ENCODE measurements around the gene CACTIN.

The CACTIN gene

GRCh38 chr19:3607303-3608078 lies 19.1 kb downstream of the CACTIN start:
- peaks cover 29% of the 10 kb centered on the region for H3K79me1 ChIP-seq (replicated peaks; ENCODE audit: low read length, poor library complexity, severe bottlenecking)
- H4K8ac ChIP-seq (ENCODE audit: low read length), result peak overlapping the region; percentile 96
- H3K4ac ChIP-seq (ENCODE audit: low read depth in 1 of 2, low read length in 2 of 2), result peak overlapping the region; percentile 69 to 88
- H2AFZ ChIP-seq (ENCODE audit: low read depth, low read length), result peak overlapping the region; percentile 11
- H2BK15ac ChIP-seq (ENCODE audit: low read depth, poor library complexity, severe bottlenecking), result peak overlapping the region; percentile 88
- peak overlapping the region; percentile 41 to 42 for H2BK12ac ChIP-seq (ENCODE audit: low read length in 2 of 2)
- peak overlapping the region; percentile 90 for H4K91ac ChIP-seq (ENCODE audit: low read length)
- H3K27me3 ChIP-seq (ENCODE audit: control insufficient read depth in 1 of 2, insufficient read depth in 1 of 2, low read length in 2 of 2), result no peaks in the 10 kb centered on the region
- H3K4me3 ChIP-seq (ENCODE audit: insufficient read depth in 1 of 2, low read depth in 1 of 2, low read length in 2 of 2), result peak overlapping the region; percentile 83 to 86
- H3K9me3 ChIP-seq (ENCODE audit: control insufficient read depth, low read length), result no peaks in the 10 kb centered on the region
- H3K27ac ChIP-seq (ENCODE audit: low read length, poor library complexity, severe bottlenecking), result peak overlapping the region; percentile 76
- H3K23ac ChIP-seq (ENCODE audit: low read length in 2 of 2), result no peak overlapping the region
- peak overlapping the region; percentile 59 for H2BK120ac ChIP-seq (ENCODE audit: low read depth, low read length)
- H3K18ac ChIP-seq (ENCODE audit: low read depth in 1 of 2, low read length in 2 of 2), result peak overlapping the region; percentile 64 to 79
- H2BK5ac ChIP-seq (ENCODE audit: low read depth, low read length, poor library complexity, severe bottlenecking), result peak overlapping the region; percentile 0
- H3K36me3 ChIP-seq (ENCODE audit: control insufficient read depth in 1 of 2, insufficient read depth in 2 of 2, low read depth in 1 of 2, low read length in 2 of 2), result peaks cover 17 to 40% of the 10 kb centered on the region in 2 experiments
- peak overlapping the region; percentile 32 for H2AK5ac ChIP-seq (ENCODE audit: low read length, severe bottlenecking)
- peaks cover 53% of the 10 kb centered on the region for H3K4me1 ChIP-seq (ENCODE audit: control insufficient read depth, insufficient read depth, low read depth, low read length)
- WGBS, result 16% methylated on average over 22 of the region's 22 CpGs
- peak overlapping the region; percentile 93 for H3K4me2 ChIP-seq (ENCODE audit: low read length, poor library complexity, severe bottlenecking)
- no peak overlapping the region for H3K14ac ChIP-seq (ENCODE audit: low read length in 2 of 2)
- peak overlapping the region; percentile 82 for H3K9ac ChIP-seq (ENCODE audit: low read length)
- DNase-seq, result peak; percentile 45

- Histone ChIP-seq H3K9ac (ENCODE audit: low read length) (peak within 1 kb of the TSS; percentile 82), H3K36me3 (ENCODE audit: control insufficient read depth in 1 of 2, insufficient read depth in 2 of 2, low read depth in 1 of 2, low read length in 2 of 2) (peaks cover 12 to 36% of the 10 kb centered on the region in 2 experiments), H4K91ac (ENCODE audit: low read length) (peak within 1 kb of the TSS; percentile 94), H2BK15ac (ENCODE audit: low read depth, poor library complexity, severe bottlenecking) (peak within 1 kb of the TSS; percentile 88), H2BK120ac (ENCODE audit: low read depth, low read length) (peak within 1 kb of the TSS; percentile 77), H2AK5ac (ENCODE audit: low read length, severe bottlenecking) (peak within 1 kb of the TSS; percentile 32), H3K4ac (ENCODE audit: low read depth in 1 of 2, low read length in 2 of 2) (peak within 1 kb of the TSS; percentile 69 to 88), H3K79me1 (replicated peaks; ENCODE audit: low read length, poor library complexity, severe bottlenecking) (peaks cover 32% of the 10 kb centered on the region), H3K18ac (ENCODE audit: low read depth in 1 of 2, low read length in 2 of 2) (peak within 1 kb of the TSS; percentile 86 to 92), H2AFZ (ENCODE audit: low read depth, low read length) (peak within 1 kb of the TSS; percentile 66), H4K8ac (ENCODE audit: low read length) (peak within 1 kb of the TSS; percentile 96), H3K14ac (ENCODE audit: low read length in 2 of 2) (peak within 1 kb of the TSS in 1 of 2 experiments; percentile 93), H3K23ac (ENCODE audit: low read length in 2 of 2) (peak within 1 kb of the TSS in 1 of 2 experiments; percentile 86), H2BK12ac (ENCODE audit: low read length in 2 of 2) (peak within 1 kb of the TSS; percentile 41 to 42), H3K9me3 (ENCODE audit: control insufficient read depth, low read length) (no peaks in the 10 kb centered on the region), H3K4me2 (ENCODE audit: low read length, poor library complexity, severe bottlenecking) (peak within 1 kb of the TSS; percentile 93), H2BK5ac (ENCODE audit: low read depth, low read length, poor library complexity, severe bottlenecking) (peak within 1 kb of the TSS; percentile 35), H3K27ac (ENCODE audit: low read length, poor library complexity, severe bottlenecking) (peak within 1 kb of the TSS; percentile 76), H3K27me3 (ENCODE audit: control insufficient read depth in 1 of 2, insufficient read depth in 1 of 2, low read length in 2 of 2) (no peaks in the 10 kb centered on the region), H3K4me1 (ENCODE audit: control insufficient read depth, insufficient read depth, low read depth, low read length) (peaks cover 53% of the 10 kb centered on the region), H3K4me3 (ENCODE audit: insufficient read depth in 1 of 2, low read depth in 1 of 2, low read length in 2 of 2) (peak within 1 kb of the TSS; percentile 83 to 86)
- peak; percentile 75 for DNase-seq
- 4% methylated on average over 41 of the region's 46 CpGs for WGBS
These were observed 19.8 kb downstream of the CACTIN start, which contains the start of gene TBXA2R for GRCh38 chr19:3606690-3607289. Gene TBXA2R, minus strand, starts transcription at chr19:3606875. Its CDS starts 6,241 bp downstream, at chr19:3600634.

- peaks cover 53% of the 10 kb centered on the region for H3K4me1 ChIP-seq (ENCODE audit: control insufficient read depth, insufficient read depth, low read depth, low read length)
- peak overlapping the region; percentile 82 for H3K9ac ChIP-seq (ENCODE audit: low read length)
- H3K18ac ChIP-seq (ENCODE audit: low read depth in 1 of 2, low read length in 2 of 2), result peak overlapping the region in 1 of 2 experiments; percentile 92
- no peaks in the 10 kb centered on the region for H3K27me3 ChIP-seq (ENCODE audit: control insufficient read depth in 1 of 2, insufficient read depth in 1 of 2, low read length in 2 of 2)
- H2AFZ ChIP-seq (ENCODE audit: low read depth, low read length), result peak overlapping the region; percentile 66
- H3K4me2 ChIP-seq (ENCODE audit: low read length, poor library complexity, severe bottlenecking), result peak overlapping the region; percentile 93
- peak overlapping the region in 1 of 2 experiments; percentile 86 for H3K23ac ChIP-seq (ENCODE audit: low read length in 2 of 2)
- 35% methylated on average over 23 of the region's 35 CpGs for WGBS
- peak overlapping the region; percentile 76 for H2BK15ac ChIP-seq (ENCODE audit: low read depth, poor library complexity, severe bottlenecking)
- H3K4me3 ChIP-seq (ENCODE audit: insufficient read depth in 1 of 2, low read depth in 1 of 2, low read length in 2 of 2), result peak overlapping the region; percentile 83 to 86
- H2BK12ac ChIP-seq (ENCODE audit: low read length in 2 of 2), result peak overlapping the region in 1 of 2 experiments; percentile 40
- no peaks in the 10 kb centered on the region for H3K9me3 ChIP-seq (ENCODE audit: control insufficient read depth, low read length)
- peaks cover 31% of the 10 kb centered on the region for H3K79me1 ChIP-seq (replicated peaks; ENCODE audit: low read length, poor library complexity, severe bottlenecking)
- H4K91ac ChIP-seq (ENCODE audit: low read length), result no peak overlapping the region
- H4K8ac ChIP-seq (ENCODE audit: low read length), result peak overlapping the region; percentile 96
- no peak overlapping the region for H3K27ac ChIP-seq (ENCODE audit: low read length, poor library complexity, severe bottlenecking)
- H3K4ac ChIP-seq (ENCODE audit: low read depth in 1 of 2, low read length in 2 of 2), result peak overlapping the region; percentile 4 to 21
- DNase-seq, result no peak
- H2BK5ac ChIP-seq (ENCODE audit: low read depth, low read length, poor library complexity, severe bottlenecking), result no peak overlapping the region
- H3K14ac ChIP-seq (ENCODE audit: low read length in 2 of 2), result peak overlapping the region in 1 of 2 experiments; percentile 93
- peaks cover 6 to 31% of the 10 kb centered on the region in 2 experiments for H3K36me3 ChIP-seq (ENCODE audit: control insufficient read depth in 1 of 2, insufficient read depth in 2 of 2, low read depth in 1 of 2, low read length in 2 of 2)
- peak overlapping the region; percentile 77 for H2BK120ac ChIP-seq (ENCODE audit: low read depth, low read length)
- no peak overlapping the region for H2AK5ac ChIP-seq (ENCODE audit: low read length, severe bottlenecking)
These were observed 20.4 kb downstream of the CACTIN start for GRCh38 chr19:3606174-3606689.

Data from mesenchymal stem cell (in vitro differentiated cells and primary cell).